Stimulated activated naive CD8-positive, alpha-beta T cell treated with anti-CD3 and anti-CD28 coated beads, Interleukin-15, amount 100 ng/mL, for 72 hours (primary cell): Measurements from ENCODE around the gene EMP2.
"Not testable (repeated sequence)": the region's sequence is repeated elsewhere in the genome, so short reads cannot be mapped to it uniquely, and the experiment has no call there.

Experiments
- ATAC-seq: fragments of 150-1000 bp; cut with Tn5 transposase; 2 replicates; pipeline ENCODE4 v1.10.0; 2021; ENCODE audit warnings: mild to moderate bottlenecking, moderate library complexity
- DNase-seq, 2 donors: peaks; one replicate each; pipeline ENCODE4 v3.0.0; 2021 to 2022
- H3K27ac Mint-ChIP-seq, 2 donors: one replicate each; pipeline ENCODE4 v1.8.0; 2022; ENCODE audit warnings: mild to moderate bottlenecking in 2 of 2, mixed read lengths in 2 of 2, moderate library complexity in 2 of 2
- H3K27me3 Mint-ChIP-seq: one replicate; pipeline ENCODE4 v1.8.0; 2022; ENCODE audit warnings: mixed read lengths
- H3K4me1 Mint-ChIP-seq: one replicate; pipeline ENCODE4 v1.8.0; 2022; ENCODE audit warnings: mild to moderate bottlenecking, mixed read lengths
- H3K4me3 Mint-ChIP-seq, 2 donors: one replicate each; pipeline ENCODE4 v1.8.0; 2022; ENCODE audit warnings: mild to moderate bottlenecking in 2 of 2, mixed read lengths in 2 of 2, moderate library complexity in 1 of 2
- H3K9me3 Mint-ChIP-seq, 2 donors: one replicate each; pipeline ENCODE4 v1.8.0; 2022; ENCODE audit warnings: mixed read lengths in 2 of 2

EMP2 gene, protein sequence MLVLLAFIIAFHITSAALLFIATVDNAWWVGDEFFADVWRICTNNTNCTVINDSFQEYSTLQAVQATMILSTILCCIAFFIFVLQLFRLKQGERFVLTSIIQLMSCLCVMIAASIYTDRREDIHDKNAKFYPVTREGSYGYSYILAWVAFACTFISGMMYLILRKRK

GRCh38 chr16:10579965-10580882 lies at the start of gene EMP2:
EMP2 (minus strand) TSS chr16:10580598; CDS start chr16:10547617, 32,981 bp downstream.
- peaks cover 5% of the 10 kb centered on the region for H3K4me1 Mint-ChIP-seq
- ATAC-seq: peak; percentile 42
- peaks cover 75% of the 10 kb centered on the region for H3K27me3 Mint-ChIP-seq
- H3K4me3 Mint-ChIP-seq: peak within 1 kb of the TSS; percentile 46 to 54
- no peak within 1 kb of the TSS for H3K27ac Mint-ChIP-seq
- peak in 1 of 2 donors; percentile 1 for DNase-seq
- H3K9me3 Mint-ChIP-seq: no peaks in the 10 kb centered on the region

- Mint-ChIP-seq H3K27me3 (peaks cover 8% of the 10 kb centered on the region), H3K9me3 (peaks cover 0 to 8% of the 10 kb centered on the region in 2 donors)
These were observed 49.2 kb upstream of the EMP2 start for GRCh38 chr16:10629592-10629963.

DNA sequence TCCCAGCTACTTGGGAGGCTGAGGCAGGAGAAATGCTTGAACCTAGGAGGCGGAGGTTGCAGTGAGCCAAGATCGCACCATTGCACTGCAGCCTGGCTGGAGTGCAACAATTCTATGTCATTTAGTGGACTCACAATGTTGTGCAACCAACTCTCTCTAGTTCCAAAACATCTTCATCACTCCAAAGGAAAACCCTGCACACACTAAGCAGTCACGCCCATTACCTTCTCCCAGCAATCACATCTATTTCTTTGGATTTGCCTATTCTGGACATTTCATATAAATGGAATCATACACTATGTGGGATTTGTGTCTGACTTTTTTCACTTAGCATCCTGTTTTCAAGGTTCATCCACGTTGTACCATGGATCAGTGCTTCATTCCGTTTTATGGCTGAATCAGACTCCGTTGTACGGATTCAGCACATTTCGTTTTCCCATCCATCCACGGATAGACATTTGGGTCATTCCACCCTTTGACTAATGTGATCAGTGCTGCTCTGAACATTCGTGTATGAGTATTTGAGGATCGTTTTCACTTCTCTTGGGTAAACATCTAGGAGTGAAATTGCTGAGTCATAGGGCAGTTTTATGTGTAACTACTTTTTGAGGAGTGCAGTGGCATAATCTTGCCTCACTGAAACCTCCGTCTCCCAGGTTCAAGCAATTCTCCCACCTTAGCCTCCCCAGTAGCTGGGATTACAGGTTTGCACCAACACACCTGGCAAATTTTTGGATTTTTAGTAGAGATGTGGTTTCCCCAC lies 45.4 kb upstream of the EMP2 start:
- ATAC-seq: no peak
- H3K27ac Mint-ChIP-seq: peak overlapping the region in 1 of 2 donors; percentile 72
- no peaks in the 10 kb centered on the region for H3K4me1 Mint-ChIP-seq
- no peaks in the 10 kb centered on the region for H3K9me3 Mint-ChIP-seq
- no peaks in the 10 kb centered on the region for H3K27me3 Mint-ChIP-seq
- H3K4me3 Mint-ChIP-seq: no peak overlapping the region
- no peak for DNase-seq

More at GRCh38 chr16:10629592-10629963, 49.2 kb upstream of the EMP2 start:
- no peaks in the 10 kb centered on the region for H3K4me1 Mint-ChIP-seq
- DNase-seq (no peak), ATAC-seq (no peak)
- H3K27ac Mint-ChIP-seq: no peak overlapping the region
- no peak overlapping the region for H3K4me3 Mint-ChIP-seq

DNA sequence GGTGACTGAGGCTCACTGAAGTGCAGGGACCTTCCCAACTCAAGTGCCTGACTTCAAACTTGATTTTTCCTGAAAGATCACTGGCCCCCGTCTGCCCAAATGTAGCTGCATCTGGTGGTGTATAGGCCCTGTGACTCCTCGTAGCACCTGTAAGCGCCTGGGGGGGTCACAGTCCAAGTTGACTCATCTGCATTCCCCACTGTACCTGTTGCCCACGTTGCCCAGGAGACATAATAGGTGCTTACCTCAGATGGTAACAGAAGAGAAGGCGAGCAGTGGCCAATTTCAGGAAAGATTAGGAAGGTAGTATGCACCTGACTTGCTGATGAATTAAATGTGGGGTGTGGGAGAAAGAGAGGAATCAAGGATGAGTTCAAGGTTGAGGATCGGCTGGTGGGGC lies 44.1 kb upstream of the EMP2 start:
- DNase-seq: no peak
- no peak overlapping the region for H3K4me3 Mint-ChIP-seq
- no peak overlapping the region for H3K27ac Mint-ChIP-seq
- peaks cover 8% of the 10 kb centered on the region for H3K27me3 Mint-ChIP-seq
- no peaks in the 10 kb centered on the region for H3K9me3 Mint-ChIP-seq
- peaks cover 6% of the 10 kb centered on the region for H3K4me1 Mint-ChIP-seq
- no peak for ATAC-seq

- peaks cover 23% of the 10 kb centered on the region for H3K27me3 Mint-ChIP-seq
- H3K27ac Mint-ChIP-seq: no peak overlapping the region
- no peak overlapping the region for H3K4me3 Mint-ChIP-seq
- no peaks in the 10 kb centered on the region for H3K9me3 Mint-ChIP-seq
- peaks cover 13% of the 10 kb centered on the region for H3K4me1 Mint-ChIP-seq
- ATAC-seq: no peak
- DNase-seq: no peak
These were observed 42.7 kb upstream of the EMP2 start for GRCh38 chr16:10623059-10623458.

- peaks cover 13% of the 10 kb centered on the region for H3K4me1 Mint-ChIP-seq
- H3K9me3 Mint-ChIP-seq: no peaks in the 10 kb centered on the region
- DNase-seq (no peak), ATAC-seq (no peak)
- peaks cover 31% of the 10 kb centered on the region for H3K27me3 Mint-ChIP-seq
- H3K27ac Mint-ChIP-seq: no peak overlapping the region
- H3K4me3 Mint-ChIP-seq: no peak overlapping the region
These were observed 41.9 kb upstream of the EMP2 start for GRCh38 chr16:10622036-10622921.

GRCh38 chr16:10621216-10621949 lies 41.0 kb upstream of the EMP2 start:
- not testable (repeated sequence) for H3K27ac Mint-ChIP-seq, H3K9me3 Mint-ChIP-seq, H3K4me3 Mint-ChIP-seq, ATAC-seq, DNase-seq
- H3K4me1 Mint-ChIP-seq: peaks cover 13% of the 10 kb centered on the region
- peaks cover 35% of the 10 kb centered on the region for H3K27me3 Mint-ChIP-seq

GRCh38 chr16:10620120-10620519 lies 39.7 kb upstream of the EMP2 start:
- Mint-ChIP-seq H3K4me1 (peaks cover 13% of the 10 kb centered on the region), H3K27ac (peak overlapping the region in 1 of 2 donors; percentile 60), H3K4me3 (no peak overlapping the region), H3K9me3 (no peaks in the 10 kb centered on the region), H3K27me3 (peaks cover 35% of the 10 kb centered on the region)
- no peak for DNase-seq
- ATAC-seq: no peak

DNA sequence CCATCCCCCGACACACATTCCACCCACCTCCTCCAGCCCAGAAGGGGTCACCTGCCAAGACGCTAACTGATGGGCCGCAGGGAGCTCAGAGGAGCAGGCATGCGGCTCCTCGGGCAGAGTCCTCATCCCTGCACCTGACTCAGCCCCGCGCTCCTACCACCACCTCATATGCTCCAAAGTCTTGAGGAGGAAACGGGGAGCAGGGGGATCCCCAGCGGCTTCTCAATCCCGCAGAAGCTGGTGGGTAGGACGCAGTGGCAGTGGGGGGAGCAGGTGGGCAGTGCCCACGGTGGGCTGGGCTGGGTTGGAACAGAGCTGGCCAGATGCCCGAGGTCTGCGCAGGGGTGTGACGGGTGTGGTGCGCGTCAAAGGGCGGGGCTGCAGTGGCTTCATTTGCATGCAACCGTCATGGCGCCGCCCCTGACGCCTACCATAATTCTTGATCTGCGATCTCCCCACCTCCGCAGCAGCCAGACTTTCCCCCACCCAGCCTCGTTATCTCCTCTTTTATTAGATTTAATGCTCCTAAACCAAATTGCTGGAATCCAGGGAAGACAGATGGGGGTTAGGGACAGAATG lies 39.0 kb upstream of the EMP2 start:
- peak overlapping the region in 1 of 2 donors; percentile 60 for H3K27ac Mint-ChIP-seq
- peak overlapping the region in 1 of 2 donors; percentile 64 for H3K4me3 Mint-ChIP-seq
- no peaks in the 10 kb centered on the region for H3K9me3 Mint-ChIP-seq
- peaks cover 13% of the 10 kb centered on the region for H3K4me1 Mint-ChIP-seq
- ATAC-seq: peak; percentile 58
- DNase-seq: peak in 1 of 2 donors; percentile 3
- peaks cover 35% of the 10 kb centered on the region for H3K27me3 Mint-ChIP-seq

GRCh38 chr16:10618710-10619209 lies 38.4 kb upstream of the EMP2 start:
- Mint-ChIP-seq H3K27me3 (peaks cover 35% of the 10 kb centered on the region), H3K4me3 (no peak overlapping the region), H3K9me3 (no peaks in the 10 kb centered on the region), H3K4me1 (peaks cover 13% of the 10 kb centered on the region), H3K27ac (peak overlapping the region in 1 of 2 donors; percentile 29)
- DNase-seq: no peak
- peak; percentile 5 for ATAC-seq

DNA sequence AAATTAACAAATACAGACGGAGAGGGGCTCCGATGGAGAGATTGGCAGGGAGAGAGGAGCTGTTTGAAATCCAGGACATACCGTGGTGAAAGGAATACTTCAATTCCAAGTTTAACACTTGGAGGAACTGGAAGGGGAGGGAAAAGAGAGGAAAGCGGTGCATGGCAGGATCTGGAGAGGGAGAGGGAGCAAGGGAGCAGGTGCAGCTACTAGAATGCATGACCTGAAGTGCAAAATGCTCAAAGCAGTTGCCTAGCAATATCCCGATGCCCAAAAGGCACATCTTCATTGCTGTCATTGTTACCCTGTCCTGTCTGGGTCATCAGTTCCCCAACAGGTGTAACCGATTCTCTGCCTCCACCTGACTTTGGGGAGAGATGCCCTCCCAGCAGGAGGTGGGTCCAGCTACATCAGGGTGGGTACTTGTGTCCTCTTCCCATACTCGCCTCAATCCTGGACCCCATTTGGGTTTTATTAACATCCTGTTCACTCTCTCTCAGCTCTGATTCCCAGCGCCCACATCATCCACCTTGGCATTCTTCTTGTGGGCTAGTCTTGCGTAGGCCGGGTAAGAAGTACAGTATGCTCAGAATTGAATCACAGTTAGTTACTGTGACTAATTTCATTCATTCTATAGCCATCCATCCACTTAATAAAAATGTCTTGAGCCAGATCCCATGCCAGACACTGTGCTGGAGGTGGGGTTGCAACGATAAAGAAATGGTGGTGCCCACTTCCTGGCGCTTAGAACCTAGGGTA lies 37.4 kb upstream of the EMP2 start:
- Mint-ChIP-seq H3K4me3 (no peak overlapping the region), H3K4me1 (peaks cover 13% of the 10 kb centered on the region), H3K27me3 (peaks cover 35% of the 10 kb centered on the region), H3K27ac (no peak overlapping the region), H3K9me3 (no peaks in the 10 kb centered on the region)
- DNase-seq: no peak
- ATAC-seq: no peak

- H3K27ac Mint-ChIP-seq: no peak overlapping the region
- no peaks in the 10 kb centered on the region for H3K9me3 Mint-ChIP-seq
- ATAC-seq: no peak
- H3K4me3 Mint-ChIP-seq: no peak overlapping the region
- DNase-seq: no peak
- H3K4me1 Mint-ChIP-seq: peaks cover 13% of the 10 kb centered on the region
- peaks cover 40% of the 10 kb centered on the region for H3K27me3 Mint-ChIP-seq
These were observed 36.6 kb upstream of the EMP2 start for GRCh38 chr16:10616756-10617640.

DNA sequence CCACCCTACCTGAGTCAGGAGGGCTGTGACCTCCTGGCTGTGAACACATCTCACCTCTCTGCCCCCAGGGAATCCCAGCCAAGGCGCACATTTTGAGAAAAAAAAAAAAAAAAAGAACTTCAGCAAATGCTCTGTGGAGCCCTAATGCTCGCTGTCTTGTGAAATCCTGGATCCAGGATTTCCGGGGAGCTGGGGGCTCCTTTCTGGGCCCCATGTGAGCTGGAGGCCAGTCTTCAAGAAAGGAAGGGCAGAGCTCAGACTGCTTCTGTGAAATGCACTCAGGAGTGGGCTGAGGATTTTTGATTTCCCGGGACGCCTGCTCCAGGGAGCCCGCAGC lies 36.0 kb upstream of the EMP2 start:
- Mint-ChIP-seq H3K9me3 (no peaks in the 10 kb centered on the region), H3K4me3 (no peak overlapping the region), H3K27ac (no peak overlapping the region), H3K27me3 (peaks cover 45% of the 10 kb centered on the region), H3K4me1 (peaks cover 13% of the 10 kb centered on the region)
- ATAC-seq (no peak), DNase-seq (no peak)
